HG03460 (cell line): ENCODE data around the gene SMG5.

Experiments
- ATAC-seq: cut with Tn5 transposase; IDR thresholded peaks from one replicate; pipeline ENCODE4 v1.9.1; 2021; ENCODE audit not compliant: unreplicated experiment

Gene SMG5

DNA sequence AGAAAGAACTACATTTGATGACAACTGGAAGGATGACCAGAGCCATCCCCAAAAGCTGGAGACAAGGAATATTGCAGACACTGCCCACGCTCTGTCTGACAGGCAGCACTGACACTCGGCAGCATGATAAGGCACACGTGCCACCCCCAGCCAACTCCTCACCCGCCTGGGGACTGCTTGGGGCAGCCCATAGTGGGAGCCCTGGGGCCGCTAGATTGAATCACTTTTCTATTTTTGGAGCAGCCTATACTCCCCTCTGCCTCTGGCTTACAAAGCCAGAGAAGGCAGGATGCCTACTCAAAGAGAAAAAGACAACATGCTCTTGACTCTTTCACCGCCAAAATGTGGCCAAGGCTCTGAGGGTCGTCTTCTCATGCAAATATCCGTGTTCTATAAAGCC is 1.3 kb downstream of the SMG5 start:
- no peak for ATAC-seq

DNA sequence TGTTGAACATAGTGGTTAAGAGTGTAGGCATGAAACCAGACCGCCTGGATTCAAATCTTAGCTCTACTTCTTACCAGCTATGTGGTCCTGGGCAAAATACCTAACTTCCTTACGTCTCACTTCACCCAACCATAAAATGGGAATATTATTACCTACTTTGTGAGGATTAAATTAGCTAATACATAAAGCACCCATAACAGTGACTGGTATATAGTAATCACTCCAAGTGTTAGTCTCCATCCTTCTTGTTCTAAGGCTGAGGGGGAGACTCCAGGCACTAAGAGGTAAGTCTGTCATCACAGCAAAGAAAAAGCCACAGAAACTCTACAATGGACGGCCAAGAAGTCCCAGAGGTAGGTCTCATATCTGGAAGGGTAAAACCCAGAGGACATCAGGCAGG is 2.8 kb downstream of the SMG5 start:
- ATAC-seq, result no peak

DNA sequence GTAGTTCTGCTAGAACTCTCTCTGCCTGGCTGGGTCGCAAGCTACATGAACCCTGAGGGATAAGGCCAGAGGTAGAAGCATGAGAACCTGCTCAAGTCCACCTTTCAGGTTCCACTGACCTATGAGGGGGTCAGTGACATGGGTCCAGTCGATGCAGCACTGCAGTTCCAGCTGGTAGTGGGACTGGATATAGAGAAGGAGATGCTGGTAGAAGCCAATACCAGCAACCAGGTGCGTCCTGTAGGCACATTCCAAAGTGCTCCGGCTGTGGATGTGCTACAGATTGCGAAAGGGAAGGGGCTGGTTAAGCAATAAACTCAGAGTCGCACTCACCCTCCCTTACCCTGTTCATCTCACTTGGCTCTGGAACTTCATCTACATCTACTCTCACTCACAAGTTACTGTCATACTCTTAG is 5.7 kb downstream of the SMG5 start:
- no peak for ATAC-seq

DNA sequence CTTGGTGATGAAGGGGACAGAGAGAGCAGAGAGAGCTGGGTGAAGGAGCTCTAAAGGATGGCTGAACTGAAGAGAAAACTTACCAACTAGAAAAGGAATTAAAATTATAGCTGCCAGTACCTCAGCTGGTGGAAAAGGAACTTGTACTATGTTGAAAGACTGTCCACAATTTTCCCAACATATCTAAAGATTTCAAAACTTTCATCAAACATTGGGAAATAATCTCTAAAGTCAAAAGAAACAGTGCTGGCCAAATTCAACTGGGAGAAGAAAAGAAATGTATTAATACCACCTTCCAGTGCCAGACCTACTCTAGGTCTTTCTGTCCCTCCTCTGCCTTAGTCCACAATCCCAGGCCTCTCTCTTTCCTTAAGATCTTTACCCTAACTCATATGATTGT is 6.1 kb downstream of the SMG5 start:
- ATAC-seq, result no peak

- no peak for ATAC-seq
Observed at GRCh38 chr1:156270314-156270713, 12.3 kb downstream of the SMG5 start.

- no peak for ATAC-seq
Observed at GRCh38 chr1:156268336-156268735, 14.3 kb downstream of the SMG5 start.

GRCh38 chr1:156266051-156266450 is 16.6 kb downstream of the SMG5 start:
- no peak for ATAC-seq

DNA sequence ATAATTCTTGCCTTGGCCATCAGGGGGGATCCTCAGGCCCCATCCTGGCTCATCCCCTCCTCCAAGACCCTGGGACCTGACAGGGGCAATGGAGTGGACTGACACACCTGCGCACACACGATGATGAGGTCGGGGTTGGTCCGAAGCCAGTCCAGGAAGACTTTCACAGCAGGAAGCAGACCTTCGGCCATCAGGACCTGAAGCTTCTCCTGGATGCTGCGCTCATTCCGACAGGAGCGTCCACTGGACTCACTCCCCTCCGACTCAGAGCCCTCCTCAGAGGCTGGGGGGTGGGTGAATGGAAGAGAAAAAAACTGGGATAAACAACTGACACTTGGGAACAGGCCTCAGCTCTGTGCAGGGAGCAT is 19.4 kb downstream of the SMG5 start:
- no peak for ATAC-seq

GRCh38 chr1:156262461-156263287 is 20.0 kb downstream of the SMG5 start:
- no peak for ATAC-seq

GRCh38 chr1:156260896-156261295 is 21.7 kb downstream of the SMG5 start:
- no peak for ATAC-seq

- ATAC-seq, result no peak
Observed at GRCh38 chr1:156259805-156260204, 22.8 kb downstream of the SMG5 start.

DNA sequence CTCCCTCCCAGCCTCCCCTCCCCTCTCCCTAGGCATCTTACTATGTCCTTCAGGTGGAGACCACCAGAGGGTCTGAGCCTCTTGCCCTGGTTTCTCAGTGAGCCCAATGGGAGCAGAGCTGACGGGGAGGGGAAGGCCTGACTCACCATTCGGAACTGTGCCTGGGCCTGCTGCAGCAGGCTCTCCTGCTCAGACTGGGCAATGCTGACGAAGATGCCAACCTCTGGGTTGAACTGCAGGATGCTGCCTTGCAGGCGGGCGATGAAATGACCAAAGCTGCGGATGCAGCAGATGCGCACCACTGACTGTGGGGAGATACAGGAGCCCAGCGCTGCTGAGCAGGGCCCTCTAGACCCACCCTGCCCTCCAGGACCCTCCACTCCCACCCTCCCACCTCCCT is 23.8 kb downstream of the SMG5 start:
- ATAC-seq, result no peak

- no peak for ATAC-seq
Observed at GRCh38 chr1:156257711-156258110, 24.9 kb downstream of the SMG5 start.

DNA sequence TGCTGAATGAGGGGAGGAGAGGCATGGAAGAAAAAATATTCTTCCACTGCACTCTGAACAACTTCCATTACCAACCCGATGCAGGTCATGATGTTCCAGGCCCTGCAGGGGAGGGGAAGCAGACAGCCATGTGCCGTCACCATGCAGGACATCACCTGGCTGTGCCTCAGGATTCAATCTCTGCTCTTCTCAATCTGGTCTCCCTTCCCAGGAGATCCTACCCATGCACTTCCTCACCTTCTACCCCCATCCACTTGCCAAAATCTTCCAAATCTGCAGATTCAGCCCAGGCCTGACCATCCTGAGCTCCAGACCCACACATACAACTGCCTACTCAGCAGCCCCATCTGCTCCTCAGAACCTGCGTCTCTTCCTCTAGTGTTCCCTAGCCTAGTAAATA is 29.0 kb downstream of the SMG5 start:
- no peak for ATAC-seq

DNA sequence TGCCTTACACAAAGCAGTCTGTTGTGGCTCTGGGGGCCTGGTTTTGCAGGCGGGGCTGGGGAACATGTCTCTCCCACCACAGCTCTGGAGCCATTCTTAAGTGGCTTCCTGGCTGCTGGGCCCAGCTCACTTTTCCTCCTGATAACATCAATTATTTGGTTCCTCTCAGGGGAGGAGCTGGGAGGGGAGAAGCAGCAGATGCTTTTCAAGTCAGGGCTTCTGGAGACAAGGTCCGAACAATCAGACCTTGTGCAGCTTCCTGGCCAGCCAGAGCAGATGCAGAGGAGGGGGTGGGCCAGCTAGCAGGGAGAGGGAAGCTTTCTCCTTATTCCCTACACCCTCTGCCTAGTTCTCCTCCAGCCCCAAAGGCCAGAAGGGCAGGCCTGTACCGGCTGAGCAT is 31.1 kb downstream of the SMG5 start:
- no peak for ATAC-seq

DNA sequence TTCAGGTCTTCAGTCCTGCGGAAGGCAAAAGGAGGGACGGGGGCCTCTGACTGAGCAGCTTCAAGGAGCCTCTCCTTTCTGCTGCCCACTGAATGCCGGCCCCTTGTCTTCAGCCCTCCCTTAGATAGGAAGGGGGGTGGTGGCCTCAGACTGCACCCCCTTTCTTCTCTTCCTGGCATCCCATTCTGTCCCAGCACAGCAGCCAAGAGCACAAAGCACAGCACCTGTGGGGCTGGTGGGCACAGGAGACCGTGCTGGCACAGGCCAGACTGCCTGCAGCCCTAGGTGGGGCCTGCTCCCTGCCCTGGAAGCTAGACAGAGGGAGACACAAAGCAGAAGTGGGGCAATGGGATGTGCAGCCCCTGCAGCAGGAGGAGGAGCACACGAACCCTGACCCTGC is 33.0 kb downstream of the SMG5 start:
- no peak for ATAC-seq

DNA sequence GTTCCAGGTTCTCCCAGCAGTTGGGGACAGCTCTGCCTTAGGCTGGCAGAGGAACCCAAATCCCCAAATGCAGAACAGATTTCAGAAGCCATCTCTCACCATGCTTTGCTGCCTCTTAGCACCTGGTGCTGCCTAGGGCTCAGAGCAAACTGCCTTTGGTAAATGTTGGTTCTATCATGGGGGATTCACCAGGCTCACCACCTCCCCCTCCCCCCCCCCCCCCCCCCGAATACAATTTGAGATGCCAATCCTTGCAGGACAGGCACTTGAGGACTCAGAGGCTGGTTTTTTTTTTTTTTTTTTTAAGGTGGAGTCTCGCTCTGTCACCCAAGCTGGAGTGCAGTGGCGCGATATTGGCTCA is 34.3 kb downstream of the SMG5 start:
- no peak for ATAC-seq

- ATAC-seq, result no peak
Observed at GRCh38 chr1:156247460-156248322, 34.9 kb downstream of the SMG5 start, which contains the start of gene PAQR6. PAQR6 (minus strand) TSS chr1:156248056; CDS start chr1:156246731, 1,325 bp downstream.

- ATAC-seq, result no peak
Observed at GRCh38 chr1:156246781-156247459, 35.7 kb downstream of the SMG5 start.

- ATAC-seq, result no peak
Observed at GRCh38 chr1:156246241-156246780, 36.3 kb downstream of the SMG5 start.

GRCh38 chr1:156245451-156246232 is 37.0 kb downstream of the SMG5 start:
- no peak for ATAC-seq
